Esophagus squamous epithelium (tissue), 4 donors: Measurements from ENCODE around the gene COL6A2.

Source experiments
- CTCF ChIP-seq, 6 experiments: fragments of 450-650 bp in 4 of 6; fragments of 200-600 bp in 2 of 6; sonication (generic) in 2 of 6; IDR thresholded peaks; one replicate each; pipeline ENCODE4 v1.5.1; 2016 to 2019; ENCODE audit warnings: antibody characterized with exemption in 6 of 6, mild to moderate bottlenecking in 4 of 6, moderate library complexity in 4 of 6
- POLR2A ChIP-seq, 4 donors: fragments of 450-650 bp; IDR thresholded peaks; one replicate each; pipeline ENCODE4 v1.6.1; 2017; ENCODE audit warnings: antibody characterized with exemption in 4 of 4, mild to moderate bottlenecking in 4 of 4, moderate library complexity in 3 of 4

- TF ChIP-seq CTCF (IDR thresholded peaks at IDR 0.05) (peak in 5 of 6 experiments; percentile 44 to 64 (median 57)), POLR2A (IDR thresholded peaks at IDR 0.05) (no peak)
Measured at GRCh38 chr21:46153247-46154154, 55.6 kb downstream of the COL6A2 start.
